Measurements from ENCODE around the gene RTL10.
"Not testable (repeated sequence)": the region's sequence is repeated elsewhere in the genome, so short reads cannot be mapped to it uniquely, and the experiment has no call there.

The RTL10 gene

DNA sequence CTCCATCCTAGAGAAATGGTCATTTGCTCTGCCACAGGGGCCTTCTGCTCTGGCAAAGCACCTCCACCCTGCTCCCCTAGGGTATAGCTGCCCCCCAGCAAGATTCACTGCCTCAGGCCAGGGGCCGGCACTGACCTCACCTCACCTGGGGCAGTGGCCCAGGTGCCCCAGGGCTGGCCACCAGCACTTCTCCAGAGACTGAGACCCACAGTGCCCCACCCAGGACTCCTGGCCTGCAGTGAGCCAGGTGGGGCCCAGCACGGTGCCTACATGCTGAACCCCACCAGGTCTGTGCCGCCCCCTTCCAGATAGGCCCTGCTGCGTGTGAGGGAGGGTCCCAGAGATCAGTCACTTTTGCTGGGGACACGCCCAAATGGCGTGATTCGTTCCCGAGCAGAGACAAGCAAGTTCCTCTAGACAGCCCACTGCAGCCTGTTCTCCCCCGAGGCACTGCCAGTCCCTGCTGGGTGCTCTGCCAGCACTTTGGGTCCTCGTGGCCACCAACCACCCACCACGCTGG, 10.8 kb downstream of the RTL10 start:
- DNase-seq (ENCODE audit: low spot score): no peak

DNA sequence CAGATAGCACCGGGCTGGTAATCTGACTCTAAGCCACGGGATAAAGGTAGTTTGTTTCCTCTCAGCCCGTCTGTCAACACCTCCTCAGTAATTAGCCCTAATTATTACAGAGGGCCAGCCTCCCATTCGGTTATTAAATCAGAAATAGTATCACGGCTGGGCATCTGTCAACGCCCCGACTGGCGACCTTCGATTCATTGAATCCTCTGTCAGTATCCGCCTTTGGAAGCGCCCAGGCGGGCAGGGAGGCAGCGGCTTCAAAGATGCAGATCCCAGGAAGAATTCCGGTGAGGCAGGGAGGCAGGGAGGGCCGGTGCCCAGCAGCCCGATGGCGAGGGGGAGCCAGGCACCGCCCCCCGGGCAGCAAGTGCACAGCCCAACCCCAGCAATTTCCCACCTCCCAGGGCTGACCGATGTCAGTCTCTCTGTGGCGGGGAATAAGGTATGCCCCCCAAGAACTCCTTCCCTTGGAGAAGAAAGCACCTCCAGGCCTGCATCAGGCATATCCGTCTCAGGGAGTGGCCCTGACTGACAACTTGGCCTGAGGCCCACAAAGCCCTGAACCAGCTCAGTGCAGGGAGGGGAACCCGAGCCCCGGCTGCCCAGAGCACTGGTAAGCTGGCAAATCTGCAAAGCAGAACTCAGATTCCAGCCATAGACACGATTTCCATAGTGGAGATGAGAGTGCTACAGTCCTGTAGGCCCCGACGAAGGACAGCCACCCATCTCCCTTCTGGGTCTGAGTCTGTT, 11.4 kb downstream of the RTL10 start:
- no peak for DNase-seq (ENCODE audit: low spot score)

DNA sequence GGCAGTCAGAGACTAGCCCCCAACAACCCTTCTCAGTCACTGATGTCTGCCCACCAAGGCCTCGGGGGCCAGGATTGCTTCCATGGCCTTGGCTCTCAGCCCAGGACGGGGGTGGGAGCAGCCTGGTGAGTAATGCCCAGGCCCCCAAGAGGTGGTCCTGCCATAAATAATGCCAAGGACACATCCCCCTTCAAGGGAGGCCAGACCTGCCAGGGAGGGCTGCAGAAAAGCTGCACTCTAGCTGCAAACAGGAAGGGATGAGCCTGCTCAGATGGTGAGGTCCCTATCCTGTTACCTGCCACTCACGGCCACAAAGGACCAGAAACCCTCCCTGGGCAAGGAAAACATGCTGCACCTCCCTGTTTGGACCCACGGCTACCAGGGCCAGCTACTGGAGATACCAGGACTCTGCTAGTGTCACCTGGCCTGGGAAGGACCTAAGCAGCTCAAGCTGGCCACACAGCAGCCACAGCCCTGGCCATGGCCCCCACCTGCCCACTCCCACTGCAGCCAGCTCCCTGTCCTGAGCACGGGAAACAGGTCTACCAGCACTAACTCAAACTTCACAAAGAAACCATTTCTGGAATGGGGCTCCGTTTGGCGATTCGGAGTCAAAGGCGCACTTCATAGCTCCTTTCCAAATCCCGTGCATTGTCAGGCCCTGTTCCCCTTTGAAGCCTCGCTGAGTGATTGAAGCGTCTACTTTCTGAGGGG, 12.1 kb downstream of the RTL10 start:
- DNase-seq (ENCODE audit: low spot score): no peak

DNA sequence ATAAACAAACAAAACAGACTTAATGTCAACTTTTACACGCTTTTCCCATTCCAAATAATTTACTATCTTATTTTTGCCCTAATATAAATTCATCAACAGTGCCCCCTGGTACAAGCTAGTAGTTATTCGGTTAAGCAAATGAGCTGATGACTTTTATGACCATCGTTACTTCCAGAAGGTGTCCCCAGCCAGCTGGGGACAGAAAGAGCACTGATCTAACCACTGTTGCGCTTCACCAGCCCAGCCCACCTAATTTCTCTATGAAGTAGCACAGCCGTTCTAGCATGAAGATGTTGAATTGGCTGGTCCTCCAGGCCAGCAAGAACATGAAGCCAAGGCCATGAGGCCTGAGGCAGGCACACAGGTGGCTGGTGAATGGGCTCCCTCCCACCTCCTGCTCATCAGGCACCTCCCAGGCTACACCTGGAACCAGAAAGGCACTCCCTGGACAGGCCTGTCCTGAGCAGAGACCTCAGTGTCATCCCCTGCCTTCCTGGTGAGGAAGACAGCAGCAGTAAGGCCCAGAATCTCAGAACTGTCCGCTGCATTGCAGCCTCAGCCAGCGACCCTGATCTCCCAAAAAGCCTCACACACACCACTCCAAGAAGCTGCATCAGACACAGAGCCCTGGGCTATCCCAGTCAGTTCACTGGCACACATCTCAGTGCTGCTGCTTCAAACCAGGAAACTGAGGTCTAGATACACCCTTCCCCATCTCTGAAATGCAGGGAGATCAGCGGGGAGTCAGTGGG, 12.9 kb downstream of the RTL10 start:
- no peak for DNase-seq (ENCODE audit: low spot score)

GRCh38 chr22:19840955-19841640, 13.6 kb downstream of the RTL10 start:
- no peak for DNase-seq (ENCODE audit: low spot score)

GRCh38 chr22:19840059-19840458, 14.6 kb downstream of the RTL10 start:
- no peak for DNase-seq (ENCODE audit: low spot score)

DNA sequence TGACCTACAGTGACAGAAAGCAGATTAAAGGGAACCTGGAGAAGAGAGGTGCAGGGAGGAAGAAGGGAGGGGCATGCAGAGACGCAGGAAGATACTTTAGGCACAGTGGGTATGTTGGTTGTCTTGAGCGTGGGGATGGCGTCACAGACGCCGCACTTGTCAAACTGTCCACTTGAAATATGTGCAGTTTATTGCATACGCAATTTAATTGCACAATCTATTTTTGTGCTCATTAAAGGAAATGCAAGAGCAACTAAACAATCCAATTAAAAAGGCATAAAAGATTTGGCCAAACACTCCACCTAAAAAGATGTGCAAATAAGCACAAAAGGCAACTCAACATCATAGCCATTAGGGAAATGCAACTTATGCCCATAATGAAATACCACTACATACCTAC, 16.8 kb downstream of the RTL10 start:
- no peak for DNase-seq (ENCODE audit: low spot score)

GRCh38 chr22:19836512-19836911, 18.2 kb downstream of the RTL10 start:
- DNase-seq (ENCODE audit: low spot score): no peak

- DNase-seq (ENCODE audit: low spot score): no peak
These were observed 20.1 kb downstream of the RTL10 start for GRCh38 chr22:19834599-19834998.

GRCh38 chr22:19833327-19833726, 21.3 kb downstream of the RTL10 start:
- DNase-seq (ENCODE audit: low spot score): not testable (repeated sequence)

GRCh38 chr22:19832476-19833108, 22.1 kb downstream of the RTL10 start:
- no peak for DNase-seq (ENCODE audit: low spot score)

- DNase-seq (ENCODE audit: low spot score): not testable (repeated sequence)
These were observed 22.7 kb downstream of the RTL10 start for GRCh38 chr22:19831979-19832378.

- no peak for DNase-seq (ENCODE audit: low spot score)
These were observed 23.7 kb downstream of the RTL10 start for GRCh38 chr22:19831016-19831415.

DNA sequence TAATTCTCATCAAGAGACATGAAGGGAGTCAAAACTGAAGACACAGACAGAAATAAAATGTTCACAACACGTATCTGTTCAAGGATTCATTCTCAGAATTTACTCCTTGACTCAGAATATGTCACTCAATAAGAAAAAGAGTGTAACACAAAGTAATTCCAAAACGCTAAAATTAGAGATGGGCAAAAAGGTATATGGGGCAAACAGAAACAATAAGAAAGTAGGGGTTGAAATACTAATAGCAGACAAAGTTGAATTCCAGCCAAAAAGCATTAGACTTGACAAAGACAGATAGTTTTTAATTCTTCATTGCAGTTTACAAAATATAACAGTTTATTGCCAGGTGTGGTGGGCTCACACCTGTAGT, 26.7 kb downstream of the RTL10 start:
- no peak for DNase-seq (ENCODE audit: low spot score)

- DNase-seq (ENCODE audit: low spot score): no peak
These were observed 27.2 kb downstream of the RTL10 start for GRCh38 chr22:19827341-19828034.

DNA sequence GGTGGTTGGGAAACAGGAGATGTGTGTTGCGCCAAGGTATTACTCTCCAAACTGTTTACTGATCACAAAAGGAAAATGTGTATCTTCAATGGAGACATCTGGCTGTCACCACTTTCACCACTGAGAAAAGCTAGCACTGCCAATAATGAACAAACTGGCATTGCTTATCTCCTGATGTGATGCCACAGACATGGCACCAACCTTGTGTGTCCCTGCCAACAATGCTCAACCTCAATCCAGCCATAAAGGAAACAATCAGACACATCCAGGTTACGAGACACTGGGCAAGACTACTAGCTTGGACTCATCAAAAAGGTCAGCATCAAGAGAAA, 28.1 kb downstream of the RTL10 start:
- DNase-seq (ENCODE audit: low spot score): no peak

DNA sequence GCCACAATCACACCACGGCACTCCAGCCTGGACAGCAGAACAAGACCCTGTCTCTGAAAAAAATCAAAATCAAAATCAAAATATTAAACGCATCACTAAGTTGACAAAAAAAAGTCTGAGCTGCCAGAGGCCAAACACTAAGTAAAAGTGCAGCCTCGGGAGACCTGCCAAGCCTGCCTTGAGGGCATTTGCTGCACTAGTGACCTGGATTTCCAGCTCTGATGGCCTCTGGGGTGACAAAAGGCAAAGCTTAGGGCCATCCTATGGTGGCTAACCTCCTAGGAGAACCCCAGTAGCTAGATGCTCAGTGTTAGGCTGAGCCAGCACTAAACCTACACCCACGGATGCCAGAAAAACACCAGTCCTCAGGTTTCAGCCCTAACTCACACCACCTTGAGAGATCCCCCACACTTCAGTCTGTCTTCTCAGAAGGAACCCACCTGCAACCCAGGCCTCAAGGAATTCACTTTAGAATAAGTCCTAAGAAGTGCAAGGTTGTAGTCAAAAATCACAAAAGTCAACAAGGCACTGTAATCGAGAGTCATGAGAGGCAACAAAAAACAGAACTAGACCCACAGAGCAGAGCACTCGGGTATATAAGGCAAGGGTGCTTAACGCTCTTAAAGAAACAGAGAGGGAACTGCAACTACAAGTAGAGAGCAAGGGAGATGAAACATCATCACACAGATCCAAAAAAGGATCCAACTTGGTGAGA, 28.6 kb downstream of the RTL10 start:
- DNase-seq (ENCODE audit: low spot score): no peak

DNA sequence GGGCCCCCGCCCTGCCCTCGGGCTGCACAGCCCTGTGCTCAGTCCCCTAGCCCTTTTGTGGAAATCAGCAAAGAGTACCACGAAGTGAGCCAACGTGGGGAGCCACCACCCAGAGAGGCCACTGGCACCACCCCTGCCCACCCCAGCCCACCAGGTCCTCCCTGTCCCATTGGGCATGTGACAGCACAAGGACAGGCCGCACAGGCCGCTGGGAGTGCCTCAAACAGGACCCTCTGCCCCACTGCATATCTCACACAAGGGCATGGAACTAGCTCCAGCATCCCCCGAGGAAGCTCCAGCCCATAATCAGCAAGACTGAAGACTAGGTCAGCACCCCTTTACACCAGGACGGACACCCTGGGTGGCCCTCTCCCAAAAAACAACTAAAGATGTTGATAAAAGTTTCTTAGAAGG, 29.7 kb downstream of the RTL10 start:
- DNase-seq (ENCODE audit: low spot score): no peak

- no peak for DNase-seq (ENCODE audit: low spot score)
These were observed 30.3 kb downstream of the RTL10 start for GRCh38 chr22:19824212-19824925.

DNA sequence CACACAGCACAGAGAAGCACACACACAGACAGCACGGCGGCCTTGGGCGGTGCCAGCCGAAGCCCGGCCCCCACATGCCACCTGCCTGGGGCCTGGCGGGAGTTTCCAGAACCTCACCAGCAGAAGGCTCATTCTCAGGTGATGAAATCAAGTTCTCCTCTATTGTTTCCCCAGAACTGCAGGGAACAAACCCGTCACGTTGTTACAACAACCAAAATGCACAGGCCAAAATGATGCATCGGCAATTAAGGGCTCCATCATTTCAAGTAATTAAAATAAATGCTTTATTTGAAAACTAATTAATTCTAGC, 30.8 kb downstream of the RTL10 start:
- DNase-seq (ENCODE audit: low spot score): no peak

Measured in COLO829 (cell line).